GM12878 (cell line): ENCODE results near the gene ELMO2. TPM values are rescaled to one million over a fixed set of nuclear protein-coding genes. Genes with fewer than 3 reads are reported as not detected.

Experiments used
- ATAC-seq: fragments of 200-7000 bp; cut with Tn5 transposase; 3 replicates; pipeline ENCODE4 v1.9.1; 2020; ENCODE audit warnings: mild to moderate bottlenecking, moderate library complexity
- BruUV-seq: library from RNA; stranded (reverse); fragments of 400-500 nt; replicated peaks from 2 replicates; lab custom pipeline; 2021; lab: Mats Ljungman, UMichigan
- CTCF ChIA-PET: fragments of 300-600 bp; sonication (Branson Sonifier 250); formaldehyde crosslinking; extraction: SDS; loops from one replicate; lab custom pipeline; 2021; ENCODE audit warnings: inconsistent platforms; lab: Yijun Ruan, JAX
- POLR2A ChIA-PET: fragments of 350-600 bp; formaldehyde crosslinking; extraction: SDS; loops from one replicate; lab custom pipeline; 2021; ENCODE audit warnings: inconsistent platforms; lab: Charles Lee
- RAD21 ChIA-PET: fragments of 300-600 bp; sonication (Branson Sonifier 250); formaldehyde crosslinking; loops from one replicate; lab custom pipeline; 2023; ENCODE audit warnings: antibody characterized with exemption; ENCODE audit not compliant: unreplicated experiment; lab: Charles Lee
- SMC1A ChIA-PET: fragments of 300-600 bp; sonication (Branson Sonifier 250); formaldehyde crosslinking; loops from one replicate; lab custom pipeline; 2023; ENCODE audit not compliant: unreplicated experiment, uncharacterized antibody; lab: Charles Lee
- DNase-seq: peaks from one replicate; pipeline ENCODE4 v3.0.0-alpha.2; 2011; ENCODE audit warnings: low read depth, low spot score
- FAIRE-seq: peaks from 3 replicates; lab custom pipeline; 2011; peaks lifted over from hg19 to GRCh38; lab: Jason Lieb, UNC
- H2AFZ ChIP-seq: 2 replicates; pipeline ENCODE4 v1.6.0; 2011; ENCODE audit warnings: low read depth, low read length, control low read depth; ENCODE audit not compliant: control insufficient read depth
- H3K27ac ChIP-seq: 2 replicates; pipeline ENCODE4 v1.5.1; 2011; ENCODE audit warnings: control low read depth; ENCODE audit not compliant: control insufficient read depth, insufficient read depth
- H3K27me3 ChIP-seq, 2 experiments: replicated peaks in 1 of 2; 2 replicates each; pipeline versions ENCODE4 v1.6.0 to v1.6.1; 2011; ENCODE audit warnings: low read length in 1 of 2; ENCODE audit not compliant: control insufficient read depth in 2 of 2, insufficient read depth in 2 of 2
- H3K36me3 ChIP-seq, 2 experiments: 2 replicates each; pipeline ENCODE4 v1.5.1; 2011; ENCODE audit warnings: low read length in 1 of 2; ENCODE audit not compliant: control insufficient read depth in 2 of 2, insufficient read depth in 2 of 2
- H3K4me1 ChIP-seq: 2 replicates; pipeline ENCODE4 v1.6.1; 2011; ENCODE audit warnings: mild to moderate bottlenecking, low read length, moderate library complexity, mixed read lengths; ENCODE audit not compliant: control insufficient read depth, insufficient read depth
- H3K4me2 ChIP-seq: 2 replicates; pipeline ENCODE4 v1.6.0; 2011; ENCODE audit warnings: control low read depth; ENCODE audit not compliant: control insufficient read depth, insufficient read depth
- H3K4me3 ChIP-seq: fragments of 200-600 bp; sonication (generic); 2 replicates; pipeline ENCODE4 v1.5.1; 2016
- H3K79me2 ChIP-seq: 2 replicates; pipeline ENCODE4 v1.6.0; 2011; ENCODE audit warnings: low read length; ENCODE audit not compliant: control insufficient read depth, insufficient read depth
- H3K9ac ChIP-seq: 2 replicates; pipeline ENCODE4 v1.8.0; 2011; ENCODE audit warnings: low read length, control low read depth, mixed read lengths; ENCODE audit not compliant: control insufficient read depth, insufficient read depth
- H3K9me3 ChIP-seq: replicated peaks from 3 replicates; pipeline ENCODE4 v1.5.1; 2011; ENCODE audit warnings: mild to moderate bottlenecking, low read length; ENCODE audit not compliant: control insufficient read depth, insufficient read depth
- H4K20me1 ChIP-seq: 2 replicates; pipeline ENCODE4 v1.6.0; 2011; ENCODE audit not compliant: control insufficient read depth, insufficient read depth
- ATF7 ChIP-seq: fragments of 450-650 bp; IDR thresholded peaks from 2 replicates; pipeline ENCODE4 v1.6.1; 2016; ENCODE audit warnings: low read depth, mild to moderate bottlenecking
- EGR1 ChIP-seq, 2 experiments: IDR thresholded peaks; 1 replicate in 1 of 2; 2 replicates in 1 of 2; pipeline ENCODE4 v1.6.1; 2011 to 2012; ENCODE audit warnings: low read depth in 2 of 2, low read length in 2 of 2, borderline replicate concordance in 1 of 2, mild to moderate bottlenecking in 1 of 2, moderate library complexity in 1 of 2
- ETV6 ChIP-seq, 2 experiments: fragments of 450-650 bp in 1 of 2; IDR thresholded peaks in 1 of 2; conservative IDR thresholded peaks in 1 of 2; 2 replicates each; pipeline ENCODE4 v1.6.1; 2014; ENCODE audit warnings: antibody characterized with exemption in 1 of 2, borderline replicate concordance in 1 of 2, low read depth in 1 of 2, mild to moderate bottlenecking in 1 of 2, moderate library complexity in 1 of 2
- FOXM1 ChIP-seq: IDR thresholded peaks from 2 replicates; pipeline ENCODE4 v1.6.1; 2012; ENCODE audit warnings: low read depth, mild to moderate bottlenecking, inconsistent platforms, low read length, moderate library complexity
- MXI1 ChIP-seq: fragments of 150-350 bp; IDR thresholded peaks from 2 replicates; pipeline ENCODE4 v1.6.1; 2011; ENCODE audit warnings: low read depth, mild to moderate bottlenecking, inconsistent platforms, low read length, improper control_type of control experiment
- POLR2AphosphoS2 ChIP-seq: IDR thresholded peaks from 2 replicates; pipeline ENCODE4 v1.6.1; 2011; ENCODE audit warnings: low read depth, mild to moderate bottlenecking, low read length, improper control_type of control experiment, moderate library complexity
- RBBP5 ChIP-seq: fragments of 200-600 bp; sonication (generic); conservative IDR thresholded peaks from 2 replicates; pipeline ENCODE4 v1.6.1; 2016
- WGBS: methylation state at CpG from one replicate; pipeline ENCODE4 v1.1.6; 2016; ENCODE audit warnings: low lambda C conversion rate; ENCODE audit not compliant: insufficient replicate concordance, insufficient coverage; ENCODE audit errors: missing lambda C conversion rate; 5-methylcytosine and 5-hydroxymethylcytosine counted together
- in situ Hi-C: fragments of 300-500 bp; cut with MboI; formaldehyde crosslinking; loops from 9 replicates; pipeline ENCODE4 v1.14.3; 2018; ENCODE audit warnings: mixed read lengths
- intact Hi-C: fragments of 100-400 bp; cut with micrococcal nuclease; formaldehyde crosslinking; loops from one replicate; pipeline ENCODE4 v1.14.2; 2022; ENCODE audit not compliant: unreplicated experiment
- polyA plus RNA-seq, 11 experiments: library from polyadenylated mRNA; depleted of rRNA in 4 of 11; unstranded in 6 of 11; stranded (reverse) in 5 of 11; fragments of >200 nt; fragmentation: Nextera tagmentation in 4 of 11; fragmentation: Illumina TruSeq in 1 of 11; extraction: Ambion mirVana in 4 of 11; extraction: Trizol in 1 of 11; gene quantifications; 1 replicate in 1 of 11; 2 replicates in 10 of 11; pipeline versions ENCODE4 v1.2.1 to v1.2.3, GENCODE V29; 2011 to 2016; ENCODE audit warnings: inconsistent platforms in 2 of 11, missing spikeins in 2 of 11, low read depth in 1 of 11
- total RNA-seq, 4 experiments: library from RNA; depleted of rRNA in 3 of 4; stranded (reverse); fragments of >200 nt in 3 of 4; fragmentation: Illumina TruSeq in 1 of 4; extraction: Trizol in 1 of 4; gene quantifications; 2 replicates each; pipeline versions ENCODE4 v1.2.1 to v1.2.3, GENCODE V29; 2013 to 2021
- TF ChIP-seq, protein P1 (sequence below): fragments of 450-650 bp; IDR thresholded peaks from 2 replicates; pipeline ENCODE4 v1.6.1; 2018; ENCODE audit warnings: borderline replicate concordance, mild to moderate bottlenecking; ENCODE audit not compliant: partially characterized antibody
- TF ChIP-seq, protein P2 (sequence below): fragments of 450-650 bp; formaldehyde crosslinking; IDR thresholded peaks from 2 replicates; pipeline ENCODE4 v1.4.0; 2020; ENCODE audit warnings: mild to moderate bottlenecking, moderate library complexity

Gene ELMO2
- total and polyA plus RNA-seq, 10 of the 15 experiments (the other 5 are each of a cell fraction or from before 2014, with no cell fraction given): 14.2 to 40.2 (median 37.6) TPM

DNA sequence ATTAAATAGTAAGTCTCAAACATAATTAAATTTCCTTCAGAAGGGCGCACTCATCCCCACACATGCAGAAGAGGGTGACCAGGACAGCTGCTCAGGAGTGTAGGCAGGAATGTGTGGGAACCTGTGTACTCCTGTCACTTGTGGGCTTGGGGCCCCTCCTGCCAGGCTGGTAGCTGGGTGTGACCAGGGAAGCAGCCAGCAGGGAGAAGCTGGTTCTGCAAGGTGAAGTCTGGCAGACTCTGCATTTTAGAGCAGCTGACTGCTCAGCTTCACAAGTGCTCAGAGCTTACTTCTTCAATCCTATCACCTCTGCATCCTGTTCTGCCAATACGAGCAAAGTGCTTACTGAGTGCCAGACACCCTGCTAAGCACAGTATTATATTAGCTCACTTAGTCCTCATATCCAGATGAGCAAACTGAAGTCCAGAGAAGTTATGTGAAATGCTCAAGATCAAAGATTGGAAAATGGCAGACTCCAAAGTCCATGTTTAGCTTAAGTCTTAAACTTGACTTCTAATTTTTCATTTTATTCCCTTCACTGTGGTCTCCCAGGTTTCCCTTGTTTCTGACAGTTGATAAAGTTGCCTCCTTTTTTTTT lies 27.9 kb downstream of the ELMO2 start:
- ChIA-PET POLR2A (no interaction called here), CTCF (interaction anchor here (1.1 to 1.2 kb wide), 2 partner anchors 19 to 30 kb away, joined by 3 read pairs; no protein-coding TSS in a partner anchor), SMC1A (no interaction called here), RAD21 (no interaction called here)
- DNase-seq (no peak), ATAC-seq (no peak), FAIRE-seq (no peak)
- Histone ChIP-seq H3K9me3 (no peaks in the 10 kb centered on the region), H2AFZ (no peak overlapping the region), H3K79me2 (no peaks in the 10 kb centered on the region), H3K27me3 (no peaks in the 10 kb centered on the region), H3K9ac (no peak overlapping the region), H4K20me1 (no peaks in the 10 kb centered on the region), H3K4me2 (no peak overlapping the region), H3K27ac (no peak overlapping the region), H3K4me1 (peaks cover 3% of the 10 kb centered on the region; the same call in 1 of the 2 replicates), H3K36me3 (peaks cover 16 to 56% of the 10 kb centered on the region in 2 experiments), H3K4me3 (no peak overlapping the region)
- in situ Hi-C loops: no loop called here
- WGBS: 90% methylated on average over 2 of the region's 2 CpGs
- intact Hi-C loops: no loop called here
- TF ChIP-seq MXI1 (no peak), ETV6 (conservative IDR thresholded peaks at IDR 0.05 in 1 of 2, IDR thresholded peaks at IDR 0.05 in 1 of 2; ENCODE audit: borderline replicate concordance in 1 of 2, low read depth in 1 of 2) (no peak), EGR1 (IDR thresholded peaks at IDR 0.05; ENCODE audit: borderline replicate concordance in 1 of 2, low read depth in 2 of 2, low read length in 2 of 2) (no peak), FOXM1 (no peak), POLR2AphosphoS2 (no peak), RBBP5 (no peak), ATF7 (no peak)
- TF ChIP-seq, protein P1, sequence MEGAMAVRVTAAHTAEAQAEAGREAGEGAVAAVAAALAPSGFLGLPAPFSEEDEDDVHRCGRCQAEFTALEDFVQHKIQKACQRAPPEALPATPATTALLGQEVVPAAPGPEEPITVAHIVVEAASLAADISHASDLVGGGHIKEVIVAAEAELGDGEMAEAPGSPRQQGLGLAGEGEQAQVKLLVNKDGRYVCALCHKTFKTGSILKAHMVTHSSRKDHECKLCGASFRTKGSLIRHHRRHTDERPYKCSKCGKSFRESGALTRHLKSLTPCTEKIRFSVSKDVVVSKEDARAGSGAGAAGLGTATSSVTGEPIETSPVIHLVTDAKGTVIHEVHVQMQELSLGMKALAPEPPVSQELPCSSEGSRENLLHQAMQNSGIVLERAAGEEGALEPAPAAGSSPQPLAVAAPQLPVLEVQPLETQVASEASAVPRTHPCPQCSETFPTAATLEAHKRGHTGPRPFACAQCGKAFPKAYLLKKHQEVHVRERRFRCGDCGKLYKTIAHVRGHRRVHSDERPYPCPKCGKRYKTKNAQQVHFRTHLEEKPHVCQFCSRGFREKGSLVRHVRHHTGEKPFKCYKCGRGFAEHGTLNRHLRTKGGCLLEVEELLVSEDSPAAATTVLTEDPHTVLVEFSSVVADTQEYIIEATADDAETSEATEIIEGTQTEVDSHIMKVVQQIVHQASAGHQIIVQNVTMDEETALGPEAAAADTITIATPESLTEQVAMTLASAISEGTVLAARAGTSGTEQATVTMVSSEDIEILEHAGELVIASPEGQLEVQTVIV: no peak
- TF ChIP-seq, protein P2, sequence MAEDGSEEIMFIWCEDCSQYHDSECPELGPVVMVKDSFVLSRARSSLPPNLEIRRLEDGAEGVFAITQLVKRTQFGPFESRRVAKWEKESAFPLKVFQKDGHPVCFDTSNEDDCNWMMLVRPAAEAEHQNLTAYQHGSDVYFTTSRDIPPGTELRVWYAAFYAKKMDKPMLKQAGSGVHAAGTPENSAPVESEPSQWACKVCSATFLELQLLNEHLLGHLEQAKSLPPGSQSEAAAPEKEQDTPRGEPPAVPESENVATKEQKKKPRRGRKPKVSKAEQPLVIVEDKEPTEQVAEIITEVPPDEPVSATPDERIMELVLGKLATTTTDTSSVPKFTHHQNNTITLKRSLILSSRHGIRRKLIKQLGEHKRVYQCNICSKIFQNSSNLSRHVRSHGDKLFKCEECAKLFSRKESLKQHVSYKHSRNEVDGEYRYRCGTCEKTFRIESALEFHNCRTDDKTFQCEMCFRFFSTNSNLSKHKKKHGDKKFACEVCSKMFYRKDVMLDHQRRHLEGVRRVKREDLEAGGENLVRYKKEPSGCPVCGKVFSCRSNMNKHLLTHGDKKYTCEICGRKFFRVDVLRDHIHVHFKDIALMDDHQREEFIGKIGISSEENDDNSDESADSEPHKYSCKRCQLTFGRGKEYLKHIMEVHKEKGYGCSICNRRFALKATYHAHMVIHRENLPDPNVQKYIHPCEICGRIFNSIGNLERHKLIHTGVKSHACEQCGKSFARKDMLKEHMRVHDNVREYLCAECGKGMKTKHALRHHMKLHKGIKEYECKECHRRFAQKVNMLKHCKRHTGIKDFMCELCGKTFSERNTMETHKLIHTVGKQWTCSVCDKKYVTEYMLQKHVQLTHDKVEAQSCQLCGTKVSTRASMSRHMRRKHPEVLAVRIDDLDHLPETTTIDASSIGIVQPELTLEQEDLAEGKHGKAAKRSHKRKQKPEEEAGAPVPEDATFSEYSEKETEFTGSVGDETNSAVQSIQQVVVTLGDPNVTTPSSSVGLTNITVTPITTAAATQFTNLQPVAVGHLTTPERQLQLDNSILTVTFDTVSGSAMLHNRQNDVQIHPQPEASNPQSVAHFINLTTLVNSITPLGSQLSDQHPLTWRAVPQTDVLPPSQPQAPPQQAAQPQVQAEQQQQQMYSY (CRISPR knock-in tag): no peak
- no TSS peak for BruUV-seq
